HEK293 (cell line): Measurements from ENCODE around the gene UBA6.

ENCODE experiments used
- CTCF ChIA-PET: fragments of 350-600 bp; formaldehyde crosslinking; extraction: SDS; loops from one replicate; lab custom pipeline; 2021; ENCODE audit warnings: antibody characterized with exemption; lab: Yijun Ruan, JAX
- POLR2A ChIA-PET: fragments of 300-600 bp; formaldehyde crosslinking; extraction: SDS; loops from one replicate; lab custom pipeline; 2020; ENCODE audit warnings: antibody characterized with exemption, inconsistent platforms; lab: Yijun Ruan, JAX
- H3K27ac ChIP-seq: fragments of 200-500 bp; sonication (Bioruptor generic); 2 replicates; pipeline ENCODE4 v1.5.1; 2014; ENCODE audit warnings: low read depth, low read length, control low read depth, inconsistent platforms; ENCODE audit errors: extremely low read depth
- H3K36me3 ChIP-seq, 2 experiments: fragments of 200-500 bp in 1 of 2; sonication (Bioruptor generic) in 1 of 2; 1 replicate in 1 of 2; 2 replicates in 1 of 2; pipeline ENCODE4 v1.5.1; 2014 to 2017; ENCODE audit warnings: inconsistent platforms in 2 of 2, low read length in 2 of 2; ENCODE audit not compliant: control insufficient read depth in 2 of 2, insufficient read depth in 1 of 2
- H3K4me1 ChIP-seq: fragments of 200-500 bp; sonication (Bioruptor generic); 2 replicates; pipeline ENCODE4 v1.5.1; 2014; ENCODE audit warnings: mild to moderate bottlenecking, low read length, inconsistent platforms; ENCODE audit not compliant: control insufficient read depth, insufficient read depth
- H3K4me3 ChIP-seq: 2 replicates; pipeline ENCODE4 v1.5.1; 2011; ENCODE audit warnings: low read depth, mild to moderate bottlenecking, control low read depth, low read length, moderate library complexity
- H3K9me3 ChIP-seq: fragments of 200-500 bp; sonication (Bioruptor generic); 2 replicates; pipeline ENCODE4 v1.5.1; 2014; ENCODE audit warnings: low read depth, low read length, inconsistent platforms; ENCODE audit not compliant: control insufficient read depth, insufficient read depth
- BCL11A ChIP-seq: fragments of 450-650 bp; formaldehyde crosslinking; IDR thresholded peaks from 2 replicates; pipeline ENCODE4 v1.5.1; 2016; ENCODE audit warnings: low read depth, missing biosample characterization, missing genetic modification characterization
- FEZF1 ChIP-seq: fragments of 450-650 bp; formaldehyde crosslinking; IDR thresholded peaks from 2 replicates; pipeline ENCODE4 v1.5.1; 2016; ENCODE audit warnings: missing biosample characterization, missing genetic modification characterization
- GLI2 ChIP-seq: fragments of 450-650 bp; formaldehyde crosslinking; IDR thresholded peaks from 2 replicates; pipeline ENCODE4; 2017; ENCODE audit warnings: missing biosample characterization, missing genetic modification characterization, low read depth, borderline replicate concordance
- HIC1 ChIP-seq: fragments of 450-650 bp; formaldehyde crosslinking; IDR thresholded peaks from 2 replicates; pipeline ENCODE4 v1.5.1; 2016; ENCODE audit warnings: missing biosample characterization, missing genetic modification characterization
- KLF16 ChIP-seq: fragments of 450-650 bp; formaldehyde crosslinking; IDR thresholded peaks from 2 replicates; pipeline ENCODE4 v1.5.1; 2017; ENCODE audit warnings: missing biosample characterization, missing genetic modification characterization
- RBAK ChIP-seq: fragments of 450-650 bp; formaldehyde crosslinking; IDR thresholded peaks from 2 replicates; pipeline ENCODE4 v1.5.1; 2016; ENCODE audit warnings: missing biosample characterization, missing genetic modification characterization
- REPIN1 ChIP-seq: fragments of 450-650 bp; formaldehyde crosslinking; IDR thresholded peaks from 2 replicates; pipeline ENCODE4 v1.5.1; 2017; ENCODE audit warnings: missing biosample characterization, missing genetic modification characterization, low read depth
- SCRT2 ChIP-seq: fragments of 450-650 bp; formaldehyde crosslinking; IDR thresholded peaks from 2 replicates; pipeline ENCODE4 v1.5.1; 2016; ENCODE audit warnings: missing biosample characterization, missing genetic modification characterization
- ZBTB1 ChIP-seq: fragments of 450-650 bp; formaldehyde crosslinking; IDR thresholded peaks from 2 replicates; pipeline ENCODE4 v1.5.1; 2016; ENCODE audit warnings: missing biosample characterization, missing genetic modification characterization
- ZBTB20 ChIP-seq: fragments of 450-650 bp; formaldehyde crosslinking; IDR thresholded peaks from 2 replicates; pipeline ENCODE4 v1.5.1; 2016; ENCODE audit warnings: missing biosample characterization, missing genetic modification characterization
- ZBTB26 ChIP-seq: fragments of 450-650 bp; formaldehyde crosslinking; optimal IDR thresholded peaks from 2 replicates; pipeline ENCODE3; 2016; ENCODE audit warnings: missing biosample characterization, mild to moderate bottlenecking, missing genetic modification characterization
- ZBTB7A ChIP-seq: fragments of 450-650 bp; formaldehyde crosslinking; IDR thresholded peaks from 2 replicates; pipeline ENCODE4 v1.5.1; 2016; ENCODE audit warnings: low read depth, missing biosample characterization, missing genetic modification characterization
- ZFHX2 ChIP-seq: fragments of 450-650 bp; formaldehyde crosslinking; conservative IDR thresholded peaks from 2 replicates; pipeline ENCODE4 v1.5.1; 2016; ENCODE audit warnings: missing biosample characterization, missing genetic modification characterization
- ZFP69B ChIP-seq: fragments of 450-650 bp; formaldehyde crosslinking; IDR thresholded peaks from 2 replicates; pipeline ENCODE4 v1.5.1; 2016; ENCODE audit warnings: missing biosample characterization, missing genetic modification characterization
- ZNF266 ChIP-seq: fragments of 450-650 bp; formaldehyde crosslinking; IDR thresholded peaks from 2 replicates; pipeline ENCODE4 v1.5.1; 2016; ENCODE audit warnings: missing biosample characterization, missing genetic modification characterization, low read depth
- ZNF341 ChIP-seq: fragments of 450-650 bp; formaldehyde crosslinking; IDR thresholded peaks from 2 replicates; pipeline ENCODE4; 2016; ENCODE audit warnings: low read depth, missing biosample characterization, missing genetic modification characterization
- ZNF366 ChIP-seq: fragments of 450-650 bp; formaldehyde crosslinking; conservative IDR thresholded peaks from 2 replicates; pipeline ENCODE4 v1.5.1; 2016; ENCODE audit warnings: missing biosample characterization, missing genetic modification characterization
- ZNF394 ChIP-seq: fragments of 450-650 bp; formaldehyde crosslinking; IDR thresholded peaks from 2 replicates; pipeline ENCODE4 v1.5.1; 2016; ENCODE audit warnings: missing biosample characterization, missing genetic modification characterization, mild to moderate bottlenecking, moderate library complexity, borderline replicate concordance
- ZNF501 ChIP-seq: fragments of 450-650 bp; formaldehyde crosslinking; IDR thresholded peaks from 2 replicates; pipeline ENCODE4 v1.5.1; 2016; ENCODE audit warnings: missing biosample characterization, missing genetic modification characterization
- ZNF596 ChIP-seq: fragments of 450-650 bp; IDR thresholded peaks from 2 replicates; pipeline ENCODE4 v1.5.0; 2018; ENCODE audit warnings: missing biosample characterization, mild to moderate bottlenecking, missing genetic modification characterization, moderate library complexity
- ZNF621 ChIP-seq: fragments of 450-650 bp; formaldehyde crosslinking; IDR thresholded peaks from 2 replicates; pipeline ENCODE4 v1.5.1; 2017; ENCODE audit warnings: missing biosample characterization, missing genetic modification characterization
- ZNF639 ChIP-seq: fragments of 450-650 bp; formaldehyde crosslinking; IDR thresholded peaks from 2 replicates; pipeline ENCODE4 v1.5.1; 2016; ENCODE audit warnings: missing biosample characterization, missing genetic modification characterization
- ZNF658 ChIP-seq: fragments of 450-650 bp; formaldehyde crosslinking; IDR thresholded peaks from 2 replicates; pipeline ENCODE4; 2016; ENCODE audit warnings: missing biosample characterization, missing genetic modification characterization
- ZNF660 ChIP-seq: fragments of 450-650 bp; IDR thresholded peaks from 2 replicates; pipeline ENCODE4 v1.5.1; 2018; ENCODE audit warnings: missing biosample characterization, mild to moderate bottlenecking, missing genetic modification characterization
- ZNF707 ChIP-seq: fragments of 450-650 bp; formaldehyde crosslinking; IDR thresholded peaks from 2 replicates; pipeline ENCODE4 v1.5.1; 2016; ENCODE audit warnings: missing biosample characterization, missing genetic modification characterization
- TF ChIP-seq, protein P1 (sequence below): fragments of 450-650 bp; formaldehyde crosslinking; conservative IDR thresholded peaks from 2 replicates; pipeline ENCODE4 v1.5.1; 2016; ENCODE audit warnings: low read depth, missing biosample characterization, missing genetic modification characterization
- TF ChIP-seq, protein P2 (sequence below): fragments of 450-650 bp; IDR thresholded peaks from 2 replicates; pipeline ENCODE4 v1.5.1; 2018; ENCODE audit warnings: missing biosample characterization, missing genetic modification characterization

Gene UBA6

DNA sequence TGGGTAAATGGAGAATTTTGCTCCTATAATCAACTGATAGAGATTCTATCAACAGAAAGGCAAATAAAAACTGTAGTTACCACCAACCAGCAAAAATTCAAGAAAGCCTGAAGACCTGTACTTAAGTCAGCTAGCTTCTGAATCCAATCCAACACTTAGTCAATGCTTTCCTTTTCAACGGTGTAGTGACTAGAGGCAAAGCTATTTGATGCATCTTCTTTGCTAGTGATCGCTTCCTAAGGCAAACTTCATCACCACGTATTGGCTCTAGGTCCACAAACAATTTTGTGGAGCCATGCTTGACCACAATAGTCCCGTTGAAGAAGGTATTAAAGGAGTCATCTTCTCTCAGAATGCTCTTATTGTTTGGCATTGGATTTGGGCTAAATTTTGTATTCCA, 25.0 kb upstream of the UBA6 start:
- Histone ChIP-seq H3K4me3 (no peak overlapping the region), H3K27ac (no peak overlapping the region)
- CTCF ChIA-PET = no interaction called here
- TF ChIP-seq ZBTB1 (tag by site-specific recombination) (no peak), BCL11A (tag by site-specific recombination) (no peak), ZNF660 (tag by site-specific recombination) (no peak), ZBTB20 (no peak), KLF16 (tag by site-specific recombination) (no peak), ZNF394 (tag by site-specific recombination) (no peak), ZNF707 (tag by site-specific recombination) (no peak), ZNF341 (tag by site-specific recombination) (no peak), RBAK (no peak), HIC1 (tag by site-specific recombination) (no peak), REPIN1 (tag by site-specific recombination) (no peak), ZFP69B (tag by site-specific recombination) (no peak), ZNF658 (tag by site-specific recombination) (no peak), FEZF1 (tag by site-specific recombination) (no peak), ZFHX2 (tag by site-specific recombination) (no peak), GLI2 (no peak), ZBTB26 (tag by site-specific recombination) (no peak), ZNF501 (tag by site-specific recombination) (no peak), ZBTB7A (tag by site-specific recombination) (no peak)
- TF ChIP-seq, protein P1, sequence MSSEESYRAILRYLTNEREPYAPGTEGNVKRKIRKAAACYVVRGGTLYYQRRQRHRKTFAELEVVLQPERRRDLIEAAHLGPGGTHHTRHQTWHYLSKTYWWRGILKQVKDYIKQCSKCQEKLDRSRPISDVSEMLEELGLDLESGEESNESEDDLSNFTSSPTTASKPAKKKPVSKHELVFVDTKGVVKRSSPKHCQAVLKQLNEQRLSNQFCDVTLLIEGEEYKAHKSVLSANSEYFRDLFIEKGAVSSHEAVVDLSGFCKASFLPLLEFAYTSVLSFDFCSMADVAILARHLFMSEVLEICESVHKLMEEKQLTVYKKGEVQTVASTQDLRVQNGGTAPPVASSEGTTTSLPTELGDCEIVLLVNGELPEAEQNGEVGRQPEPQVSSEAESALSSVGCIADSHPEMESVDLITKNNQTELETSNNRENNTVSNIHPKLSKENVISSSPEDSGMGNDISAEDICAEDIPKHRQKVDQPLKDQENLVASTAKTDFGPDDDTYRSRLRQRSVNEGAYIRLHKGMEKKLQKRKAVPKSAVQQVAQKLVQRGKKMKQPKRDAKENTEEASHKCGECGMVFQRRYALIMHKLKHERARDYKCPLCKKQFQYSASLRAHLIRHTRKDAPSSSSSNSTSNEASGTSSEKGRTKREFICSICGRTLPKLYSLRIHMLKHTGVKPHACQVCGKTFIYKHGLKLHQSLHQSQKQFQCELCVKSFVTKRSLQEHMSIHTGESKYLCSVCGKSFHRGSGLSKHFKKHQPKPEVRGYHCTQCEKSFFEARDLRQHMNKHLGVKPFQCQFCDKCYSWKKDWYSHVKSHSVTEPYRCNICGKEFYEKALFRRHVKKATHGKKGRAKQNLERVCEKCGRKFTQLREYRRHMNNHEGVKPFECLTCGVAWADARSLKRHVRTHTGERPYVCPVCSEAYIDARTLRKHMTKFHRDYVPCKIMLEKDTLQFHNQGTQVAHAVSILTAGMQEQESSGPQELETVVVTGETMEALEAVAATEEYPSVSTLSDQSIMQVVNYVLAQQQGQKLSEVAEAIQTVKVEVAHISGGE (tag by site-specific recombination) = no peak
- TF ChIP-seq, all 188 proteins: peak for 0
- Histone ChIP-seq H3K4me1 (no peaks in the 10 kb centered on the region), H3K36me3 (peaks cover 0 to 10% of the 10 kb centered on the region in 2 experiments; a peak in 1 of 3 replicates), H3K9me3 (no peaks in the 10 kb centered on the region)
- POLR2A ChIA-PET = no interaction called here

DNA sequence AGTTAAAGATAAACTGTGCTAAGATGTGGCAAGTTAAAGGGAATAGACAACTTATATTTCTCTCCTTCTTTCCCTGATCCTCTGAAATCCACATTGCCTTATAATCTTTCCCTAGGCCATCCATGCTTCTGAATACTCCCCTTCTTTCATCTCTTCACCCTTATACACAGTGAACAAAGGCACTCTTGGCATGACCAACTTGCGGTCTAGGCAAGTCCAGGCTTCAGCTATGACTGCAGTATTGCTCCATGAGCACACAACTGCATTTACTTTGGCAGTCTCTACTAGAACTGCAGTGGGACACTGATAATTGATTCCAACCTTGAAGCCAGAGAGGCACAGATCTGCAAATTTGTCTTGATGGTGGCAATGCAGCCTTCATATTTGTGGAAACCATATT, 24.2 kb upstream of the UBA6 start:
- Histone ChIP-seq H3K4me1 (no peaks in the 10 kb centered on the region), H3K4me3 (no peak overlapping the region), H3K27ac (no peak overlapping the region), H3K36me3 (peaks cover 0 to 18% of the 10 kb centered on the region in 2 experiments; a peak in 1 of 3 replicates), H3K9me3 (no peaks in the 10 kb centered on the region)
- POLR2A ChIA-PET = no interaction called here
- CTCF ChIA-PET = no interaction called here
- TF ChIP-seq, protein P2, sequence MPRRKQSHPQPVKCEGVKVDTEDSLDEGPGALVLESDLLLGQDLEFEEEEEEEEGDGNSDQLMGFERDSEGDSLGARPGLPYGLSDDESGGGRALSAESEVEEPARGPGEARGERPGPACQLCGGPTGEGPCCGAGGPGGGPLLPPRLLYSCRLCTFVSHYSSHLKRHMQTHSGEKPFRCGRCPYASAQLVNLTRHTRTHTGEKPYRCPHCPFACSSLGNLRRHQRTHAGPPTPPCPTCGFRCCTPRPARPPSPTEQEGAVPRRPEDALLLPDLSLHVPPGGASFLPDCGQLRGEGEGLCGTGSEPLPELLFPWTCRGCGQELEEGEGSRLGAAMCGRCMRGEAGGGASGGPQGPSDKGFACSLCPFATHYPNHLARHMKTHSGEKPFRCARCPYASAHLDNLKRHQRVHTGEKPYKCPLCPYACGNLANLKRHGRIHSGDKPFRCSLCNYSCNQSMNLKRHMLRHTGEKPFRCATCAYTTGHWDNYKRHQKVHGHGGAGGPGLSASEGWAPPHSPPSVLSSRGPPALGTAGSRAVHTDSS = no peak
- TF ChIP-seq SCRT2 (tag by site-specific recombination) = no peak
- TF ChIP-seq ZNF621 (tag by site-specific recombination) = no peak
- TF ChIP-seq ZNF366 (tag by site-specific recombination) = no peak
- TF ChIP-seq ZNF266 = no peak
- TF ChIP-seq ZNF596 (tag by site-specific recombination) = no peak
- TF ChIP-seq ZNF639 = no peak
